Smooth muscle cell of the brain vasculature (primary cell): Measurements from ENCODE around the gene JPT2.
"Not testable (repeated sequence)": the region's sequence is repeated elsewhere in the genome, so short reads cannot be mapped to it uniquely, and the experiment has no call there.

Experiments used
- DNase-seq: peaks from one replicate; pipeline ENCODE4 v3.0.0-alpha.2; 2012; ENCODE audit warnings: low read depth, low spot score

JPT2 gene

GRCh38 chr16:1674751-1675664, 3.1 kb upstream of the JPT2 start:
- DNase-seq = no peak

- DNase-seq = no peak
These were observed 1.4 kb upstream of the JPT2 start for GRCh38 chr16:1676661-1677060.

GRCh38 chr16:1677339-1677738, 740 bp upstream of the JPT2 start:
- DNase-seq = no peak

- no peak for DNase-seq
These were observed 520 bp downstream of the JPT2 start for GRCh38 chr16:1678500-1679098.

GRCh38 chr16:1680361-1680760, 2.3 kb downstream of the JPT2 start:
- no peak for DNase-seq

- DNase-seq = no peak
These were observed 3.0 kb downstream of the JPT2 start for GRCh38 chr16:1681032-1681431.

GRCh38 chr16:1687427-1688316, 9.6 kb downstream of the JPT2 start:
- no peak for DNase-seq

- DNase-seq = no peak
These were observed 10.9 kb downstream of the JPT2 start for GRCh38 chr16:1688807-1689560.

- no peak for DNase-seq
These were observed 11.8 kb downstream of the JPT2 start for GRCh38 chr16:1689853-1690252.

- DNase-seq = no peak
These were observed 12.7 kb downstream of the JPT2 start for GRCh38 chr16:1690810-1691209.

GRCh38 chr16:1691276-1691675, 13.2 kb downstream of the JPT2 start:
- no peak for DNase-seq

GRCh38 chr16:1691956-1692355, 13.9 kb downstream of the JPT2 start:
- DNase-seq = no peak

- no peak for DNase-seq
These were observed 18.8 kb downstream of the JPT2 start for GRCh38 chr16:1696863-1697262.

GRCh38 chr16:1698680-1699079, 20.6 kb downstream of the JPT2 start:
- DNase-seq = no peak

GRCh38 chr16:1700246-1700645, 22.2 kb downstream of the JPT2 start:
- DNase-seq = no peak

GRCh38 chr16:1701216-1701878, 23.3 kb downstream of the JPT2 start:
- DNase-seq = no peak

GRCh38 chr16:1705324-1705687, 27.2 kb downstream of the JPT2 start:
- DNase-seq = not testable (repeated sequence)

GRCh38 chr16:1705688-1706385, 27.8 kb downstream of the JPT2 start, which contains the start of gene MAPK8IP3:
Gene MAPK8IP3 (plus strand): TSS chr16:1706195. CDS start chr16:1706340, 145 bp downstream.
- peak; percentile 72 for DNase-seq

- no peak for DNase-seq
These were observed 28.5 kb downstream of the JPT2 start for GRCh38 chr16:1706386-1707192.
